Measurements from ENCODE around the gene PTPN14.

DNA sequence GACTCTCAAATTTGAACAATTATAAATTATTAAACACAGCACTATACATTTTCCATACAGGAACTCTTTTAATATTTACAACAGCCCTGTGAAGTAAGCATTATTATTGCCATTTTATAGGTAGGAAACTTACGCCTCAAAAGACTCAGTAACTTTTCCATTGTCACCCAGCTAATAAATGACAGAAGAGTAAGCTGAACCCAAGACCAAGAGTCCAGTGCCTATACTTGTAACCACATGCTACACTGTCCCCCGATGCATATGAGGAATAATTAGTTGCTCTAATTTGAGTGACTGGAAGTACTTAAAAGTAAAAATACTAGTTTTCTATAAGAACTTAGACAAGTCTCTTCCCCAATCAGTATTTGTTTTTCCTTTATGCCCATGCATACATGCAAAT, 88.5 kb downstream of the PTPN14 start:
- no peak for TF ChIP-seq POLR2AphosphoS5 (IDR thresholded peaks at IDR 0.05)
- TF ChIP-seq CTCF (IDR thresholded peaks at IDR 0.05; ENCODE audit: poor library complexity, severe bottlenecking): no peak
- TF ChIP-seq EZH2 (IDR thresholded peaks at IDR 0.05; ENCODE audit: borderline replicate concordance, insufficient read depth, low read length, poor library complexity, severe bottlenecking): no peak
- TF ChIP-seq MXI1 (conservative IDR thresholded peaks at IDR 0.05; ENCODE audit: poor library complexity, severe bottlenecking): no peak
- TF ChIP-seq SMC3 (conservative IDR thresholded peaks at IDR 0.05; ENCODE audit: poor library complexity): no peak
- no peak for TF ChIP-seq TAF1 (IDR thresholded peaks at IDR 0.05; ENCODE audit: low read depth)
- TF ChIP-seq REST (IDR thresholded peaks at IDR 0.05; ENCODE audit: borderline replicate concordance): no peak
- TF ChIP-seq RAD21 (conservative IDR thresholded peaks at IDR 0.05): no peak

All from neural cell (in vitro differentiated cells).